ENCODE measurements around the gene SLC7A6OS.
"Not testable (repeated sequence)": the region's sequence is repeated elsewhere in the genome, so short reads cannot be mapped to it uniquely, and the experiment has no call there.

Gene SLC7A6OS

DNA sequence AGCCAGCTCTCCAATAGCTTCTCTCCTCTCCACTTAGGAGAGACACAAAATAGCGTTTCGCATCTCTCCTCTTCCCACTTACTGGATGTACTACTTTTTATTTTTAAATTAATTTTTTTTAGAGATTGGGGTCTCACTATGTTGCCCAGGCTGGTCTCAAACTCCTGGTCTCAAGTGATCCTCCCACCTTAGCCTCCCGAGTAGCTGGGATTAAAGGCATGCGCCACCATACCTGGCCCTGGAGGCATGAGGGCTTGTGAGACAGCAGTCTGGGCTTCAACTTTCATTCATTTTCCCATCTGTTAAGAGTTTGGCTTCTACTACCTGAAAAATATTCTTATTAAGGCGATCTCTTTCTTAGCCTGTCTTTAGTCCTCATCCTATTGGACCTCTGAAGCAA, 18.3 kb downstream of the SLC7A6OS start:
- Histone ChIP-seq H3K9me3 (replicated peaks; ENCODE audit: low read length) (no peaks in the 10 kb centered on the region), H3K36me3 (ENCODE audit: insufficient read depth, low read length) (peaks cover 76% of the 10 kb centered on the region), H3K4me1 (ENCODE audit: control insufficient read depth, insufficient read depth, low read length) (peaks cover 29% of the 10 kb centered on the region), H3K27me3 (ENCODE audit: control insufficient read depth, insufficient read depth, low read length) (no peaks in the 10 kb centered on the region), H3K9ac (ENCODE audit: low read depth, low read length) (no peak overlapping the region), H3K4me2 (ENCODE audit: low read length) (no peak overlapping the region), H3K4me3 (ENCODE audit: low read length) (no peak overlapping the region)

DNA sequence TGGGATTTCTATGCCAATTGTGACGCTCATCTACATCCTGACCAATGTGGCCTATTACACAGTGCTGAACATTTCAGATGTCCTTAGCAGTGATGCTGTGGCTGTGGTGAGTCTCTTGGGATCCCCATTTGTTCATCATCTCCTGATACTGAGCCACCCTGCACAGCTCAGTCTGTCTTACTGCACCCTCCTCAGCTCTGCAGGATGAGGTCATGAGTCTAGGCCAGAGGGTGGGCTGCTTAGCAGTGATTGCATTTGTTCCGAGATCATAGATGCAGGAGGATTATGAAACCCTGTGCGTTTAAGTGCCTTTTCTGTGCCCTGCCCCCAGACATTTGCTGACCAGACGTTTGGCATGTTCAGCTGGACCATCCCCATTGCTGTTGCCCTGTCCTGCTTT, 19.5 kb downstream of the SLC7A6OS start:
- Histone ChIP-seq H3K4me3 (ENCODE audit: low read length) (no peak overlapping the region), H3K9ac (ENCODE audit: low read depth, low read length) (no peak overlapping the region), H3K4me1 (ENCODE audit: control insufficient read depth, insufficient read depth, low read length) (peaks cover 34% of the 10 kb centered on the region), H3K27me3 (ENCODE audit: control insufficient read depth, insufficient read depth, low read length) (no peaks in the 10 kb centered on the region), H3K4me2 (ENCODE audit: low read length) (no peak overlapping the region), H3K36me3 (ENCODE audit: insufficient read depth, low read length) (peaks cover 75% of the 10 kb centered on the region), H3K9me3 (replicated peaks; ENCODE audit: low read length) (no peaks in the 10 kb centered on the region)

- peaks cover 73% of the 10 kb centered on the region for H3K36me3 ChIP-seq (ENCODE audit: insufficient read depth, low read length)
- no peaks in the 10 kb centered on the region for H3K27me3 ChIP-seq (ENCODE audit: control insufficient read depth, insufficient read depth, low read length)
- peak overlapping the region; percentile 41 for H3K4me3 ChIP-seq (ENCODE audit: low read length)
- H3K4me1 ChIP-seq (ENCODE audit: control insufficient read depth, insufficient read depth, low read length) = peaks cover 34% of the 10 kb centered on the region
- H3K9ac ChIP-seq (ENCODE audit: low read depth, low read length) = peak overlapping the region; percentile 18
- no peaks in the 10 kb centered on the region for H3K9me3 ChIP-seq (replicated peaks; ENCODE audit: low read length)
- H3K4me2 ChIP-seq (ENCODE audit: low read length) = peak overlapping the region; percentile 37
These were observed 20.3 kb downstream of the SLC7A6OS start for GRCh38 chr16:68290450-68290849.

- Histone ChIP-seq H3K4me1 (ENCODE audit: control insufficient read depth, insufficient read depth, low read length) (peaks cover 34% of the 10 kb centered on the region), H3K4me3 (ENCODE audit: low read length) (peak overlapping the region; percentile 41), H3K36me3 (ENCODE audit: insufficient read depth, low read length) (peaks cover 73% of the 10 kb centered on the region), H3K27me3 (ENCODE audit: control insufficient read depth, insufficient read depth, low read length) (no peaks in the 10 kb centered on the region), H3K9me3 (replicated peaks; ENCODE audit: low read length) (no peaks in the 10 kb centered on the region), H3K4me2 (ENCODE audit: low read length) (peak overlapping the region; percentile 37), H3K9ac (ENCODE audit: low read depth, low read length) (peak overlapping the region; percentile 18)
These were observed 21.0 kb downstream of the SLC7A6OS start for GRCh38 chr16:68289621-68290329.

GRCh38 chr16:68289202-68289601, 21.5 kb downstream of the SLC7A6OS start:
- Histone ChIP-seq H3K9me3 (replicated peaks; ENCODE audit: low read length) (no peaks in the 10 kb centered on the region), H3K27me3 (ENCODE audit: control insufficient read depth, insufficient read depth, low read length) (no peaks in the 10 kb centered on the region), H3K9ac (ENCODE audit: low read depth, low read length) (peak overlapping the region; percentile 13), H3K4me2 (ENCODE audit: low read length) (no peak overlapping the region), H3K4me1 (ENCODE audit: control insufficient read depth, insufficient read depth, low read length) (peaks cover 34% of the 10 kb centered on the region), H3K36me3 (ENCODE audit: insufficient read depth, low read length) (peaks cover 68% of the 10 kb centered on the region), H3K4me3 (ENCODE audit: low read length) (no peak overlapping the region)

DNA sequence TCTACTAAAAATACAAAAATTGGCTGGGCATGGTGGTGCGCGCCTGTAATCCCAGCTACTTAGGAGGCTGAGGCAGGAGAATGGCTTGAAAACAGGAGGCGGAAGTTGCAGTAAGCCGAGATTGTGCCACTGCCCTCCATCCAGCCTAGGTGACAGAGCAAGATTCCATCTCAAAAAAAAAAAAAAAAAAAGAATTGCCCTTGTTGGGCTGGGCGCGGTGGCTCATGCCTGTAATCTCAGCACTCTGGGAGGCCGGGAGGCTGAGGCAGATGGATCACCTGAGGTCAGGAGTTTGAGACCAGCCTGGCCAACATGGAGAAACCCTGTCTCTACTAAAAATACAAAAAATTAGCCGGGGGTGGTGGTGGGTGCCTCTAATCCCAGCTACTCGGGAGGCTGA, 21.9 kb downstream of the SLC7A6OS start:
- H3K4me3 ChIP-seq (ENCODE audit: low read length); H3K4me2 ChIP-seq (ENCODE audit: low read length); H3K9ac ChIP-seq (ENCODE audit: low read depth, low read length); H3K27me3 ChIP-seq (ENCODE audit: control insufficient read depth, insufficient read depth, low read length); H3K9me3 ChIP-seq (replicated peaks; ENCODE audit: low read length): not testable (repeated sequence)
- Histone ChIP-seq H3K36me3 (ENCODE audit: insufficient read depth, low read length) (peaks cover 68% of the 10 kb centered on the region), H3K4me1 (ENCODE audit: control insufficient read depth, insufficient read depth, low read length) (peaks cover 34% of the 10 kb centered on the region)

DNA sequence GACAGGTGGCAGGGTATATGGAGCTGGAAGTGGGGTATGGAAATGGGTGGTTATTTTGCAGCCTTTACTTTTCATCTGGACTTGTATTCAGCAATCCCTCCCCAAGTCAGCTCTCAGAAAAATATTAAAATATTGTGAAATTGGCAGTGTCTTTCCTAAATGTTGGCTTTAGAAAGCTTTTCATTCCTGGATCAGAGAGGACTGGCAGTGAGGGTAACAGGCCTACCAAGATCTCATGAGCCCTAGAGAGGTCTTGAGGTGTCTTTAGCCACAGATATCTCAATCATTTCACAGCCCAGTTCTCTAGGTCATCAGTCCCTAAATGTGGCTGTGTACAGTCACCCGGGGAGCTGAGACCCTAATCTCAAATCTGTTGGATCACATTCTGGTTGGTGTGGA, 22.5 kb downstream of the SLC7A6OS start:
- Histone ChIP-seq H3K36me3 (ENCODE audit: insufficient read depth, low read length) (peaks cover 68% of the 10 kb centered on the region), H3K9ac (ENCODE audit: low read depth, low read length) (no peak overlapping the region), H3K27me3 (ENCODE audit: control insufficient read depth, insufficient read depth, low read length) (no peaks in the 10 kb centered on the region), H3K4me1 (ENCODE audit: control insufficient read depth, insufficient read depth, low read length) (peaks cover 34% of the 10 kb centered on the region), H3K9me3 (replicated peaks; ENCODE audit: low read length) (no peaks in the 10 kb centered on the region), H3K4me2 (ENCODE audit: low read length) (no peak overlapping the region), H3K4me3 (ENCODE audit: low read length) (no peak overlapping the region)

DNA sequence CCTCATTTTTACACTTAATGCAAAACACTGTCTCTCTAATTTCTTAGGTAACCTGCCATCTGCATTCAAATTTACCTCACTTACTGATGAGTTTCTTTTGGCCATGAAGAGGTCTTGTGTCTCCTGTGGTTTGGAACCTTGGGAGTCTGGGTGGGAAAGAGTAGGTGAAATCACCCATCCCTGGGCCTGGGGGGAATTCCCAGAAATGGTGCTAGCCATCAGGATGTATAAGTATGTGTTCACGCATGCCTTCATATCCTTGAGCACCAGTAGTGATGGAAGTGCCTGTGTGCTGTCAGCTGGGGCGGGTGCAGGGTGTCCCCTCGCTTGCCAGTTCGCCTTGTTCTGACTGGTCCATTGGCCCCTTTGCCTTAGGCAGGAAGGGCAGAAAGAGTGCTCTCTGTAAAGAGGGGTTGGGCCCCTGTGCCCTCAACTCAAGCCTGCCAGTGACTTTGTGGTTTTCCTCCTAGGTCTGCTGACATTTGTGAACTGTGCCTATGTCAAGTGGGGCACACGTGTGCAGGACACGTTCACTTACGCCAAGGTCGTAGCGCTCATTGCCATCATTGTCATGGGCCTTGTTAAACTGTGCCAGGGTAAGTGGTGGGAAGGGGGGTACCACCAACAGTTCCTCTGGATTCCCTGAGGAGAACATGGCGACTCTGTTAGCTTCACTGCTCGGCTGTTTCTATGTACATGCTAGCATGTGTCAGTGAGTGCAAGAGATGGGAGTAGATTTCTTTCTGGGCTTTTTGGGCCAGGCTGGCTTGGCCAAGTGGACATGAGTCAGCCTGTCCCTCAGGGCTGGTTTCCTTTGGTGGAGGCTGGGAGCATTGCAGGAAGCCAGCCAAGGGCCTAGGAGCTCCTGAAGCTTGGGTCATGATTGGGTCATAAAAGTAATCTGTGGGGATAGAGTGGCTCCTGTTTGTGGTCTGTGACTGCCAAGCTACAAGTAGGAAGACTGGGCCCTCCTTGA, 23.2 kb downstream of the SLC7A6OS start:
- H3K36me3 ChIP-seq (ENCODE audit: insufficient read depth, low read length) = peaks cover 70% of the 10 kb centered on the region
- H3K4me2 ChIP-seq (ENCODE audit: low read length) = peak overlapping the region; percentile 29
- H3K4me1 ChIP-seq (ENCODE audit: control insufficient read depth, insufficient read depth, low read length) = peaks cover 34% of the 10 kb centered on the region
- no peaks in the 10 kb centered on the region for H3K27me3 ChIP-seq (ENCODE audit: control insufficient read depth, insufficient read depth, low read length)
- no peaks in the 10 kb centered on the region for H3K9me3 ChIP-seq (replicated peaks; ENCODE audit: low read length)
- H3K9ac ChIP-seq (ENCODE audit: low read depth, low read length) = no peak overlapping the region
- peak overlapping the region; percentile 15 for H3K4me3 ChIP-seq (ENCODE audit: low read length)

DNA sequence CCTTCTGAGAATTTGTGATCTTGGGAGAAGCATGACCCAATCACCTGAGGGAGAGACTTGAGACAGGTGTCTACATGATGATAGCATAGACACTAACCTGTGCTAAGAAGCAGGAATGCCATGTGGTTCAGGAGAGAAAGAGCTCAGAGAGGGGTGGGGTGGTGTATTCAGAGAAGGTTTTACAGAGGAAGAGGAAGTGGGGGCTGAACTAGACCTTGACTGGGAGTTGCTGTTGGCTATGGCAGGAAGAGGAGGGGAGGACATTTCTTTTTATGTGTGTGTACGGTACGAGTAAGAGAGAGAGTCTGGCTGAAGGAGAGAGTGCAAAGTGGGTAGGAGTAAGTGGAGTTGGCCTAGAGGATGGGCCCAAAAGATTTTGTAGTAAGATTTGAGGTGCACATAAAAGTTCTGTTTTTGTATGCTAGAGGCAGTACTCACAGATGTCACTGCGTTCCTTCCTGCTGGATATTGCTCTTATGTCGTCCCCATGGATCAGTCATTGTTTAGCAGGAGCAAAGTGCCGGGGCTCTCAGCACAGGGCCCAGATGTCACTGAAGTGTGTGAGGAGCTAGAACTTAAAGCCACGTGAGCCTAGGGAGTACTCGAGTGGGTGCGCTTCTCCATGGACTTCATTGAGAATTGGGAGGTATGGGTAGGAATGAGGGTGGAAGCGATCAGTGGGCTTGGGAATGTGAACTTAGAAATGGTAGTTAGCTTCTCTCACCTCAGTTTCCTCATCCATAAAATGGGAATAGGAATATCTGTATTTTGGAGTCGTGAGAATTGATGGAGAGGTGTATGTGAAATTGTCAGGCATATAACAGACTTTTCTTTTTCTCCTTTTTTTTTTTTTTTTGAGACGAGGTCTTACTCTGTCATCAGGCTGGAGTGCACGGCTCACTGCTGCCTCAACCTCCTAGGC, 24.3 kb downstream of the SLC7A6OS start:
- H3K27me3 ChIP-seq (ENCODE audit: control insufficient read depth, insufficient read depth, low read length) = no peaks in the 10 kb centered on the region
- no peak overlapping the region for H3K4me3 ChIP-seq (ENCODE audit: low read length)
- peaks cover 34% of the 10 kb centered on the region for H3K4me1 ChIP-seq (ENCODE audit: control insufficient read depth, insufficient read depth, low read length)
- no peak overlapping the region for H3K9ac ChIP-seq (ENCODE audit: low read depth, low read length)
- no peaks in the 10 kb centered on the region for H3K9me3 ChIP-seq (replicated peaks; ENCODE audit: low read length)
- H3K4me2 ChIP-seq (ENCODE audit: low read length) = no peak overlapping the region
- peaks cover 61% of the 10 kb centered on the region for H3K36me3 ChIP-seq (ENCODE audit: insufficient read depth, low read length)

DNA sequence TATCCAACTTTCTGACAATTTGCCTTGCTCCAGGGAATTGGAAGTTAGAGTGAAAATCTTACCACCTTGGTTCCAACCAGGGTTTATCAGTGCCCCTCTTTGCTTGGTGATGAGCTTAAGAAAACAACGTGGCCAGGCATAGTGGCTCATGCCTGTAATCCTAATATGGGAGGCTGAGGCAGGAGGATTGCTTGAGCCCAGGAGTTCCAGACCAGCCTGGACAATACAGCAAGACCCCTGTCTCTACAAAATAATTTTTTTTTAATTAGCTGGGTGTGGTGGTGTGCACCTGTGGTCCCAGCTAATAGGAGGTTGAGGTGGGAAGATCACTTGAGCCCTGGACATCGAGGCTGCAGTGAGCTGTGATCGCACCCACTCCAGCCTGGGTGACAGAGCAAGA, 25.1 kb downstream of the SLC7A6OS start:
- H3K27me3 ChIP-seq (ENCODE audit: control insufficient read depth, insufficient read depth, low read length) = no peaks in the 10 kb centered on the region
- no peaks in the 10 kb centered on the region for H3K9me3 ChIP-seq (replicated peaks; ENCODE audit: low read length)
- H3K36me3 ChIP-seq (ENCODE audit: insufficient read depth, low read length) = peaks cover 58% of the 10 kb centered on the region
- H3K4me1 ChIP-seq (ENCODE audit: control insufficient read depth, insufficient read depth, low read length) = peaks cover 32% of the 10 kb centered on the region
- no peak overlapping the region for H3K4me3 ChIP-seq (ENCODE audit: low read length)
- H3K4me2 ChIP-seq (ENCODE audit: low read length) = no peak overlapping the region
- no peak overlapping the region for H3K9ac ChIP-seq (ENCODE audit: low read depth, low read length)

GRCh38 chr16:68284847-68285246, 25.9 kb downstream of the SLC7A6OS start:
- no peak overlapping the region for H3K4me2 ChIP-seq (ENCODE audit: low read length)
- H3K9me3 ChIP-seq (replicated peaks; ENCODE audit: low read length) = no peaks in the 10 kb centered on the region
- no peaks in the 10 kb centered on the region for H3K27me3 ChIP-seq (ENCODE audit: control insufficient read depth, insufficient read depth, low read length)
- H3K4me1 ChIP-seq (ENCODE audit: control insufficient read depth, insufficient read depth, low read length) = peaks cover 24% of the 10 kb centered on the region
- no peak overlapping the region for H3K4me3 ChIP-seq (ENCODE audit: low read length)
- no peak overlapping the region for H3K9ac ChIP-seq (ENCODE audit: low read depth, low read length)
- peaks cover 53% of the 10 kb centered on the region for H3K36me3 ChIP-seq (ENCODE audit: insufficient read depth, low read length)
